ENCODE measurements around the gene ANKRD1.

Gene ANKRD1

GRCh38 chr10:90862908-90863514, 57.9 kb downstream of the ANKRD1 start:
- DNase-seq (ENCODE audit: low read depth in 4 of 4, low spot score in 1 of 4): no peak
